NCI-H128 (cell line): ENCODE measurements around the gene RAB11FIP3.

Experiments used
- DNase-seq: peaks from one replicate; lab custom pipeline; 2025; ENCODE audit not compliant: unreplicated experiment; lab: John Stamatoyannopoulos, UW

Gene RAB11FIP3

DNA sequence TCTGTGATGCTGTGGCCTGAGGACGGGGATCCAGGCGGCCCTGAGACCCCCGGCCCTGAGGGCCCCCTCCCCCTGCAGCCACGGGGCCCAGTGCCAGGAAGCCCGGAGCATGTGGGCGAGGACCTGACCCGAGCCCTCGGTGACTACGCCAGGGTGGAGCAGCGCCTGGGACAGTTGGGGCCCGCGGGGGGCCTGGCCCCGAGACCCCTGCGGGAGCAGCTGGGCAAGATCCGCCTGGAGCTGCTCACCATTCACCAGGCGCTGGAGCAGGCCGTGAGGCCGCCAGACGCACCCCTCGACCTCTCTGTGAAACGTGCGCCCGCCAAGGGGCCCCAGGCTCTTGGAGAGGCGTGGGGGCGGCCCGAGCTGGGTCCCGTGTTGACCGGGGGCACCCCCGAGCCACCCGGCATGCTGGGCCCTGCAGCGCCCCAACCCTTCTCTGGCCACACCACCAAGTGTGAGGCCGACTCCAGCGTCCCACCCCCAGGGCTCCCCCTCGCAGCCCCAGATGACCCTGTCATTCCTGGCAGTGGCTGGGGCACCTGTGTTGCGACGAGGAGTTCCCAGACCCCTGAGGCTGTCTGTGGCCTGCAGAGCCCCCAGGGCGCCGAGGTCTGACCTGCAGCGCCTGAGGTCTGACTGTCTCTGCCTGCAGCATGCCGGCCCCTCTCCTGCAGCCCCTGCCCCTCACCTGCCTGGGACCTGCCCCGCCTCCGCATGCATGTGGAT, 139.4 kb downstream of the RAB11FIP3 start:
- no peak for DNase-seq

DNA sequence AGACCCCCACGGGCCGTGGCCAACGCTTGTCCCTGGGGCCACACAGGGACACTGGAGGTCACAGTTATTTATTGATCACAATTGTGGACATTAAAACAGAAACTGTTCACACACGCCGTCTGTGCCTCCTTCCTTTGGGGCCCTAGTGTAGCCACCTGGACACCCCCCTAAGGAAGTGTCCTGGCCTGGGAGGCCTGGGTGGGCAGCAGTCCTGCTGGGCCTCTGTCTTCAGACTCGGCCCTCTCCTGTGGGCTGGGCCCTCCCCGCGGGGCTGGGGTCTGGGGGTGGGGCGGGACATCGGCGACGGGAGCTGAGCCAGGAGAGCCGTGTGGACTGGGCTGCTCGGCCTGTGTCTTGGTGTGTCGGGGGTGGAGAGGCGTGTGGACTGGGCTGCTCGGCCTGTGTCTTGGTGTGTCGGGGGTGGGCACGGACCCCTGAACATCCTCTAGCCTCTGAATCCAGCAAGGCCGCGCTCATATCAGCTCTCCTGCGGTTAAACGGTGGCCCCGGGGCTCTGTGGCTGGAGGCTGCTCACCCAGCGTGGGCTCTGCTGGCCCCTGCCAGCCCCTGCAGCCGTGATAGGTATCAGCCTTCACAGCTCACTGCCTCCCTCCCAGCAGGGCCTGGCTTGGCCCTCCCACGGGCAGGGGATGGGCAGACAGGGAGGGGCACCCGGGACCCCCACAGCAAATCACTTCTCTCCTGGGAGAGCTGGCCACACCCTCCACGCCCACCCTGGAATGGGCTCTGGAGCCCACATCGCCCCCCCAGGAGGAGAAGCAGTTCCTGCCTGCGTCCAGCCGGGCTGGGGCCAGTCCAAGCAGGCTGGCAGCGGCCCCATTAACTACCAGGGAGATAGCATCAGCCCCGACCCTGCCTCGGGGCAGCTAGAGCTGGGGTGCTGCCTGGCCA, 140.2 kb downstream of the RAB11FIP3 start:
- DNase-seq = no peak

DNA sequence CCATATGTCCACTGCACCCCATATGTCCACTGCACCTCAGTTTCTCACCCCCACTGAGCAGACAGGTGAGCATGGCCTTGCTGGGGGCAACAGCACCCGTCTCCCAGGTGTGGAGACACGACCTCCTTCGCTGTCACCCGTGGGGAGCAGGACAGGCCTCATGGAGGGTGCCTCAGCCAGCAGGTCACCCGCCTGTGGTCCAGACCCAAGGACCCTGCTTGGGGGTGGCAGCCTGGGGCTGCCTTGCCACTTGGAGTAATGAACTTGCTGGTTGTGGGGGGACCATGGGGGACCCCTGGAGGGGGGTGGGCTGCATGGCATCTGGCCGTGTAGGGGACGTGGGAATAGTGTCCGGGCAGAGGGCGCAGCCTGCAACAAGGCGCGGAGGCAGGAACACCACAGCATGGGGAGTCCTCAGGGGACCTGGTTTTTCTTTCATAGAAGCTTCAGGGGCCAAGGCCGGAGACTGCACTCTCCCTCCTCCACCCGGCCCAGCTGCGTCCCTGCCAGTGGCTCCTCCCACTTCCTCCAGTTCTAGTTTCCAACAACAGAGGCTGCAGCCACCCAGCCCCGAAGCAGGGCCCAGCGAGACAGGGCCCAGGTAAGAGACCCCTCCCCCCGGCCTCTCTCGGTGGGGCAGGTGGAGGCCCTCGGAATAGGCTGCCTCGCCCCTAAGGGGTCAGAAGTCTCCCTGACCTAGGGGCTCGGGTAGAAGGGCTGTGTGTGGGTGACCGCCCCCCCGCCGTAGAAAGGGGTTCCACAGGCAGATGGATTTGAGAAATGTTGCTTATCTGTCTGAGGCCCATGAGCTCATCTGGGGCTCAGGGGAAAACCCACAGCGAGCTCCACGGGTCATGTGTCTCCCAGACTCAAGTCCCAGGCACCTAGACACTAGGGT, 141.3 kb downstream of the RAB11FIP3 start, which contains the start of gene NHLRC4:
Gene NHLRC4 (plus strand): TSS at position 531 of the 898 bp plus-strand sequence. CDS start 1,043 bp downstream, outside the sequence.
- DNase-seq = no peak

DNA sequence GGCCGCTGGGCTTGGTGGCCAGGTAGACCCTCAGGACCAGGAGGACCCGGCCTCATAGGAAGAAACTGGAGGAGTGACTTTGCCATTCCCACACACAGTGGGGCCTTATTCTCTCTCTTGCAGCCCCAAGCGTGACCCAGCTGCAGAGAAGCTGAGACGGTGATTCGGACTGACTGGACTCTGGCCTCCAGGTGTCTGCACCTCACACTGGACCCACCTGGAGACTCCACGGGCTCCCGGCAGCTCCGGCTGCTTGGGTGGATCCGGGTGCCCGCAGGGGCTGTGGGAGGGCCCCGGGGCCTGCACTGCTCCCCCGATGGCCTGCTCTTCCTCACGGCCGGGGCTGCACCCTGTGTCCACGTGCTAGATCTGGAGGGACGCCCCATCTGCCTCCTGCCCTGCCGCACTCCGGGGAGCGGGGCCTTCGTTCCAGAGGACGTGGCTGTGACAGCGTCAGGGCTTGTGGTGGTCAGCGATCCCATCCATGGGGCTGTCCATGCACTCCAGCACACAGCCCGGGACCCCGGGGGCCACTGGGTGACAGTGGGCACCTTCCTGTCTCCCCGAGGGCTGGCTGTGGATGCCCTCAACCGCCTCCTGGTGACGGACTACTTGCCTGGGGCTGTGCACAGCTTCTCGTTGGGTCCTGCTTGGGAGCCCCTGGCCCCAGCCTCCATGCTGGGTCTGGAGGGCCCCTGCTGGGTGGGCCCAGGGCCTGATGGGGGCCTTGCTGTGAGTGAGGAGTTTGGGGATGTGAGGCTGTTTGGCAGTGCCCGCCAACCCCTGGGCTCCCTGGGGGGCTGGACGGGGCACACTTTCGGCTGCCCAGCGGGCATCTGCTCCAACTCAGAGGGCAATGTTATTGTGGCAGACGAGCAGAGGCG, 142.2 kb downstream of the RAB11FIP3 start:
- no peak for DNase-seq

DNA sequence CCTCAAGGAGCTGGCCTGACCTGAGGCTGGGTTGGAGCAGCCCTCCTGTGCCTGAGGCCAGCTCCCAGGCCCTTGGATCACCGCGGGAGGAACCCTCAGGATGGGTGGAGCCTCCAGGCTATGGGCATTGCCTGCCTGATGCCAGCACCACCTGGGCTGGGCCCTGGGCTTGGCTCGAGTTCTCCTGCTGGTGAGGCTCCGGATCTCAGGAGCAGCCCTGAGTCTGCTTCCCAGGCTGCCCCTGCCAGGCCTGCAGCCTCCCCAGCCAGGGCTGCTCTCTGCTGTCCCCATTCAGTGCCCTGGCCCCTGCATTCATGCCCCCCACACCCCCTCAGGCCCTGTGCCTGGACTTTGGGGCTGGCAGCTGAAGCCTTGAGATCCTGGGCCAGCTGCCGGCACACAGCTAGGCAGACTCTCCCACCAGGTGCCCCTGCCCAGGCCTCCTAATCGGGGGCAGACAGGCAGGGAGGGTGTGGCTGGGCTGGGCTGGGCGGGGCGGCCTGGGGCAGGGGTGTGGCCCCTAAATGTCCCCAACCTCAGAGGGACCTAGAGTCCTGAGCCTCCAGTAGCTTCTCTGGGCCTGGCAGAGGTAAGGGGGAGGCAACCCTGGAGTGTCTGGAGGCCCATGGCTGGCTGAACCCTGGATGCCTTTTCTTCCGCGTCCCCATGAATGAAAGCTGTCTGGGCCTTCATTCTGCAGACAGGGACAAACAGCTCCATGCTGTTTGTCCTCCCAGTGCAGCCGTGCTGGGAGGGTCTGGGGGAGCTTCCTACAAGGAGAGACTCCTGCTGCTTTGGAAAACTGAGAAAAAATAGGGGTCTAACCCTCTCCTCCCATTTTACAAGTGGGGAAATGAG, 143.2 kb downstream of the RAB11FIP3 start:
- no peak for DNase-seq

DNA sequence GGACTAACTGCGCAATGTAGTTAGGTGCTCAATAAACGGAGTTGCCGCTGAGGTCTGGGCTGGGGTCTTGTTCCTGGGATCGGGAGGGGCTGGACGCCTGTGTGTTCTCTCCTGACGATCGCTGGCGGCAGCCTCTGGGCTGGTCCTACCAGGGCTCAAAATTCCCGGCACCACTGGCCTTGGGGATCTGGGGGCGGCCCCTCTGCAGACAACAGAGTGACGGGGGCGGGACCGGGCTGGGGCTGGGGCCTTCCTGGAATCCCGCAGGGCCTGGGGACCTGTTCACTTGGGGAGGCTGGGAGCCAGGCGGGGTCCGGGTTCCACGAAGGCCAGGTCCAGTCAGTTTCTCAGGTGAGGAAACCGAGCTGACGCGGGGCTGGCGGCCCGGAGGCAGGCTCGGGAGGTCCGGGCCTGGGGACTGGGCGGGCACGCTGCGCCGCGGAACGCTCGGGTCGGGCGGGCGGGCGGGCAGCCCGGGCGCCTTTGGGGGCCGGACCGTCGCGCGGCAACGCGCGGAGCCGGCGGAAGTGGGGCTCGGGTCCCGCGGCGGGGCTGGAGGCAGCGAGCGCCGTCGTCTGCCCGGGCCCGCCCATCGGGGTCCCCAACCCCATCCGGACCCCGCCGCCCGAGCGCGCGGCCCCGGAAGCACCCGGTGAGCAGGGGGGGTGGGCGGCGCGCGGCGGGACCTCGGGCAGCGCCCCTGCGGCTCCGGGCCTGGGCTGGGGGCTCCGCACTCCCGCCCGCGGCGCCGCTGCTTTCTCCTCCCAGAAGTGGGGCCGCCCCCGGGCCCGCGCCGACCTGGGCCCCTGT, 144.2 kb downstream of the RAB11FIP3 start, which contains the start of gene PIGQ:
Gene PIGQ (plus strand): TSS at position 524 of the 810 bp plus-strand sequence. CDS start 4,107 bp downstream, outside the sequence.
- no peak for DNase-seq
